ENCODE results near the gene DSC3. TPM values are rescaled to one million over a fixed set of nuclear protein-coding genes. Genes with fewer than 3 reads are reported as not detected.
"Not testable (repeated sequence)": the region's sequence is repeated elsewhere in the genome, so short reads cannot be mapped to it uniquely, and the experiment has no call there.

Gene DSC3
- total RNA-seq, 4 donors from 2014 or later, result 0.38 to 2.0 (median 0.76) TPM

GRCh38 chr18:31042084-31042405 lies 497 bp downstream of the DSC3 start:
- peak overlapping the region in 2 of 4 donors; percentile 46 to 55 for H3K4me3 ChIP-seq
- H3K27me3 ChIP-seq, result peaks cover 0 to 22% of the 10 kb centered on the region in 2 donors
- peaks cover 0 to 25% (median 0%) of the 10 kb centered on the region in 4 donors for H3K4me1 ChIP-seq
- no peaks in the 10 kb centered on the region for H3K36me3 ChIP-seq
- peaks cover 0 to 7% (median 0%) of the 10 kb centered on the region in 4 donors for H3K9me3 ChIP-seq
- DNase-seq, result no peak
- TF ChIP-seq, protein P1, sequence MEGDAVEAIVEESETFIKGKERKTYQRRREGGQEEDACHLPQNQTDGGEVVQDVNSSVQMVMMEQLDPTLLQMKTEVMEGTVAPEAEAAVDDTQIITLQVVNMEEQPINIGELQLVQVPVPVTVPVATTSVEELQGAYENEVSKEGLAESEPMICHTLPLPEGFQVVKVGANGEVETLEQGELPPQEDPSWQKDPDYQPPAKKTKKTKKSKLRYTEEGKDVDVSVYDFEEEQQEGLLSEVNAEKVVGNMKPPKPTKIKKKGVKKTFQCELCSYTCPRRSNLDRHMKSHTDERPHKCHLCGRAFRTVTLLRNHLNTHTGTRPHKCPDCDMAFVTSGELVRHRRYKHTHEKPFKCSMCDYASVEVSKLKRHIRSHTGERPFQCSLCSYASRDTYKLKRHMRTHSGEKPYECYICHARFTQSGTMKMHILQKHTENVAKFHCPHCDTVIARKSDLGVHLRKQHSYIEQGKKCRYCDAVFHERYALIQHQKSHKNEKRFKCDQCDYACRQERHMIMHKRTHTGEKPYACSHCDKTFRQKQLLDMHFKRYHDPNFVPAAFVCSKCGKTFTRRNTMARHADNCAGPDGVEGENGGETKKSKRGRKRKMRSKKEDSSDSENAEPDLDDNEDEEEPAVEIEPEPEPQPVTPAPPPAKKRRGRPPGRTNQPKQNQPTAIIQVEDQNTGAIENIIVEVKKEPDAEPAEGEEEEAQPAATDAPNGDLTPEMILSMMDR (IDR thresholded peaks at IDR 0.05), result no peak
- no peak for TF ChIP-seq POLR2A (IDR thresholded peaks at IDR 0.05)
- no peak overlapping the region for H3K27ac ChIP-seq

DNA sequence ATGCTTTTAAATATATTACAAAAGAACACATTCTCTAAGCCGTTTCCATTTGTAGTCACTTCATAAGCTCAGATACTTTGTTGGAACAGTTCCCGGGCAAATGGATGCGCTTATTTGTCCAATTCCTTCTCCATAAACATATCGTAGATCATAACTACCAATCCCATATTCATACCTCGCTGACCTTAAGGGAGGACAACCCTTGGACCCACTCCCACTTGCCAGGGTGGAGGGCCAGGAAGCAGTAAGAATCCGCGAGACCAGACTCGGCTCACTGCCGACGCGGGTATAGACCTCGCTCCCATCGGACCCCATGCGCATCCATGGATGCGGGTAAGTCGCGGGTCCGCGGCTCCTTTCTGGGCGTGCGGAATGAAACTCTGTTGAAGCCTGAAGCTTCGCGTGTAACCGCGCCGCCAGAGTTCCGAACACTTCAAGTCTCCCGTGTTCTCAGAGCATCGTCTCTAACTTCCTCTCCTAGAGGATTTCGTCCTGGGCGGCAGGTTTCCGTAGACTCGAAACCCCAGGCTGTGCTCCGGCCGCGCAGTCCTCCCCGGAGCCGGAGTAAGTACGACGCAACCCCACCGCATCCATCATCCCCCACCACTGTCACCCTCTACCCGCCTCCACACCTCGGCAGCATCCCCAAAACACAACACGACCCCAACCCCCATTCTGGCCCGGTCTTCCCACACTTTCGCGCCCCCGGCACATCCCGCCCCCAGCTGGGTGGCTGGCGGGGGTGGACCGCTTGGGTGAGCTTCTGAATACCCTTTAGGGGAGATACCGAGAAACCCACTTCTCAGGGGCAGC lies 1.1 kb downstream of the DSC3 start:
- H3K27me3 ChIP-seq, result peaks cover 0 to 22% of the 10 kb centered on the region in 2 donors
- peak overlapping the region in 2 of 4 donors; percentile 46 to 55 for H3K4me3 ChIP-seq
- H3K4me1 ChIP-seq, result peaks cover 0 to 25% (median 0%) of the 10 kb centered on the region in 4 donors
- DNase-seq, result peak in 1 of 3 donors; percentile 48
- no peak overlapping the region for H3K27ac ChIP-seq
- peaks cover 0 to 7% (median 0%) of the 10 kb centered on the region in 4 donors for H3K9me3 ChIP-seq
- no peaks in the 10 kb centered on the region for H3K36me3 ChIP-seq
- no peak for TF ChIP-seq POLR2A (IDR thresholded peaks at IDR 0.05)
- TF ChIP-seq, protein P1 (IDR thresholded peaks at IDR 0.05), result no peak

DNA sequence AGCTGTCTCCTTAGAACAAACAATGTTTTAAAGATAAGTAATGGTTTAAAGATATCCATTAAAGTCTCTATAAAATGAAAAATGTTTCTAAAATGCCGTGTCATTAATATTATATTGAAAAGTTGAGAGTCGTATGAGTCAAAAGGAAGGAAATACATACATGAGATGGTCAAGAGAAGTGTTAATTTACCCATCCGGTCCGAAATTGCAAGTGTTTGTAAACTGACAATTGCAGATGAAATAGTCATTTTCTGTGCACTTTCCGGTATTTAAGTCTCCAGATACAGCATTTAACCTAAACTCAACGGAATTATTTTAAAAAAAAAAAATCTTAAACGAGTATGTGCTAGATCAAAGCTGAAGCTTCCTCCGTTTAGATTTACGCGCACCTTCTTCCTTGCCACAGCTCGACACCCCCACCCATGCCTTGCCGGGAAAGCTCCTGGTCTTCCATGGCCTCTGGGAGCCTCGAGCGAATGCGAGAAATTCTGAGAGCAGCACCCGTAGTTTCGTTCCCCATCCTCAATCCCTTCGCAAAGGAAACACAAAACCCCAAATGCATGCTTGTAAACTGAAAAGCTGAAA lies 1.8 kb downstream of the DSC3 start:
- TF ChIP-seq, protein P1 (IDR thresholded peaks at IDR 0.05), result no peak
- no peak for TF ChIP-seq POLR2A (IDR thresholded peaks at IDR 0.05)
- peaks cover 0 to 25% (median 0%) of the 10 kb centered on the region in 4 donors for H3K4me1 ChIP-seq
- peak overlapping the region in 2 of 4 donors; percentile 46 to 55 for H3K4me3 ChIP-seq
- peaks cover 0 to 22% of the 10 kb centered on the region in 2 donors for H3K27me3 ChIP-seq
- no peak for DNase-seq
- H3K36me3 ChIP-seq, result no peaks in the 10 kb centered on the region
- peaks cover 0 to 7% (median 0%) of the 10 kb centered on the region in 4 donors for H3K9me3 ChIP-seq
- no peak overlapping the region for H3K27ac ChIP-seq

DNA sequence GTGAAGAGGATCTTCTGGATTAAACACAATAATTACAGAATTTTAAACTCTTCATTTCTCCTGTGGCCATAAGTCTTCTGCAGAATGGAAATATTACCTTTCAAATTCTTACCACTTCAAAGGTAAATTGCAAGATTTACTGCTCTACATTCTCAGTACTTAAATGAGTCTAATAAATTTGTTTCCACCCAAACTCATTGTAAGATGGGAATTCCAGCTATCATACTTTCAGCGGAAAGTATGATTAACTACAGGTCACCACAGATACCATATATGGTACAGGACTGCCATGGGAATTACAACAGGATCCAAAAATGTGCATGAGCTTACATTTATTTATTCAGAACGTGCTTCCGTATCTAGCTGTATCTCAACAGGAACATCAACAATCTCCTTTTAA lies 3.1 kb downstream of the DSC3 start:
- Histone ChIP-seq H3K27ac (no peak overlapping the region), H3K36me3 (no peaks in the 10 kb centered on the region), H3K9me3 (peaks cover 0 to 7% (median 0%) of the 10 kb centered on the region in 4 donors), H3K4me3 (no peak overlapping the region), H3K4me1 (peaks cover 0 to 25% (median 0%) of the 10 kb centered on the region in 4 donors), H3K27me3 (peaks cover 0 to 22% of the 10 kb centered on the region in 2 donors)
- TF ChIP-seq, protein P1 (IDR thresholded peaks at IDR 0.05), result no peak
- TF ChIP-seq POLR2A (IDR thresholded peaks at IDR 0.05), result no peak
- no peak for DNase-seq

GRCh38 chr18:31037686-31038085 lies 4.9 kb downstream of the DSC3 start:
- peaks cover 0 to 20% (median 0%) of the 10 kb centered on the region in 4 donors for H3K4me1 ChIP-seq
- H3K4me3 ChIP-seq, H3K36me3 ChIP-seq, H3K9me3 ChIP-seq, H3K27ac ChIP-seq, DNase-seq: not testable (repeated sequence)
- peaks cover 0 to 18% of the 10 kb centered on the region in 2 donors for H3K27me3 ChIP-seq

DNA sequence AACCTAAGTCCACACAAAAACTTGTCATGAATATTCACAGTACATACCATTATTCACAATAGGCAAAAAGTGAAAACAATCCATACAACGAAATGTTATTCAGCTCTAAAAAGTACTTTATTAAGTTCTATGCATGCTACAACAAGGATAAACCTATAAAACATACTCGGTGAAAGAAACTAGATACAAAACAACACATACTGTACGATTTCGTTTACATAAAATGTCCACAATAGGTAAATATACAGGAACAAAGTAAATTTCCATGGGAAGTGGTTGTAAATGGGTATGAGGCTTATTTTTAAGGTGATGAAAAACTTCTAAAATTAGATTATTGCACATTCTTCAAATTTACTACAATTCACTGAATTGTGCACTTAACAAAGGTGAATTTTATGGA lies 8.0 kb downstream of the DSC3 start:
- H3K4me3 ChIP-seq, result no peak overlapping the region
- H3K4me1 ChIP-seq, result no peaks in the 10 kb centered on the region
- no peak for TF ChIP-seq POLR2A (IDR thresholded peaks at IDR 0.05)
- TF ChIP-seq, protein P1 (IDR thresholded peaks at IDR 0.05), result no peak
- H3K27me3 ChIP-seq, result no peaks in the 10 kb centered on the region
- no peak for DNase-seq
- no peaks in the 10 kb centered on the region for H3K9me3 ChIP-seq
- H3K27ac ChIP-seq, result no peak overlapping the region
- no peaks in the 10 kb centered on the region for H3K36me3 ChIP-seq
